Sigmoid colon (tissue), 4 donors: ENCODE measurements around the gene DHPS.

Experiments used
- CTCF ChIP-seq, 4 experiments: fragments of 450-650 bp in 3 of 4; fragments of 200-600 bp in 1 of 4; IDR thresholded peaks; one replicate each; pipeline ENCODE4 v1.5.1; 2016 to 2019; ENCODE audit warnings: antibody characterized with exemption in 4 of 4, mild to moderate bottlenecking in 3 of 4, moderate library complexity in 2 of 4
- EP300 ChIP-seq, 4 donors: sonication (generic); formaldehyde crosslinking; IDR thresholded peaks; one replicate each; pipeline ENCODE4 v1.6.1; 2017; ENCODE audit warnings: antibody characterized with exemption in 4 of 4
- POLR2A ChIP-seq, 2 donors: fragments of 450-650 bp; IDR thresholded peaks; one replicate each; pipeline ENCODE4 v1.6.1; 2016; ENCODE audit warnings: antibody characterized with exemption in 2 of 2, mild to moderate bottlenecking in 2 of 2, moderate library complexity in 2 of 2
- POLR2AphosphoS5 ChIP-seq, 4 donors: sonication (generic); formaldehyde crosslinking; IDR thresholded peaks; one replicate each; pipeline ENCODE4 v1.6.1; 2017; ENCODE audit warnings: antibody characterized with exemption in 4 of 4

DNA sequence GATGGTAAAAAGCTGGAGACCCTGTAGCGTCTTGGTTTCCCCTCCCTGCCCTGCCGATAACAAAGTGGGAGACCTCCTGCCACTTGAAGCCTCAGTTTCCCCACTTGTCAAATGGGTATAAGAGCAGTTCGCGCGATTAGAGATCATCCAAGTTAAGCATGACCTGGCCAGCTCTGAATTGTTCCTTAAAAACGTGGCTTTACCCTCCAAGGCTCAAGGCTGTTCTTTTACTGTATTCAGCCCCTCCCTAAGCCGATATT, 41.6 kb upstream of the DHPS start:
- no peak for TF ChIP-seq CTCF (IDR thresholded peaks at IDR 0.05)
- TF ChIP-seq EP300 (IDR thresholded peaks at IDR 0.05): no peak
- no peak for TF ChIP-seq POLR2AphosphoS5 (IDR thresholded peaks at IDR 0.05)
- no peak for TF ChIP-seq POLR2A (IDR thresholded peaks at IDR 0.05)
